Gastroesophageal sphincter (tissue), 4 donors: ENCODE results near the gene C1QTNF9B. TPM values are rescaled to one million over a fixed set of nuclear protein-coding genes. Genes with fewer than 3 reads are reported as not detected.

Experiments
- ATAC-seq: fragments of 150-250 bp; one replicate; pipeline ENCODE4 v1.9.1; 2016; ENCODE audit warnings: mild to moderate bottlenecking, moderate library complexity
- H3K27ac ChIP-seq, 4 donors: fragments of 200-600 bp; sonication (generic) in 3 of 4; 1 replicate in 3 of 4; 2 replicates in 1 of 4; pipeline ENCODE4 v1.5.1; 2016 to 2019
- H3K27me3 ChIP-seq: fragments of 200-600 bp; sonication (generic); one replicate; pipeline ENCODE4 v1.5.1; 2019
- H3K36me3 ChIP-seq, 2 donors: fragments of 200-600 bp; sonication (generic); one replicate each; pipeline ENCODE4 v1.5.1; 2019; ENCODE audit warnings: control low read depth in 1 of 2
- H3K4me1 ChIP-seq, 3 donors: fragments of 200-600 bp; sonication (generic); 1 replicate in 2 of 3; 2 replicates in 1 of 3; pipeline ENCODE4 v1.5.1; 2016 to 2019; ENCODE audit warnings: control low read depth in 2 of 3
- H3K4me3 ChIP-seq, 2 donors: fragments of 200-600 bp; sonication (generic); one replicate each; pipeline ENCODE4 v1.5.1; 2019; ENCODE audit warnings: mild to moderate bottlenecking in 1 of 2, moderate library complexity in 1 of 2
- H3K9me3 ChIP-seq, 3 donors: fragments of 200-600 bp; sonication (generic); one replicate each; pipeline ENCODE4 v1.5.1; 2017 to 2019; ENCODE audit warnings: control low read depth in 2 of 3
- EP300 ChIP-seq: sonication (generic); formaldehyde crosslinking; IDR thresholded peaks from one replicate; pipeline ENCODE4 v1.6.1; 2017; ENCODE audit warnings: antibody characterized with exemption, mild to moderate bottlenecking
- POLR2A ChIP-seq, 2 donors: fragments of 450-650 bp; IDR thresholded peaks; one replicate each; pipeline ENCODE4 v1.6.1; 2017; ENCODE audit warnings: antibody characterized with exemption in 2 of 2, mild to moderate bottlenecking in 2 of 2, moderate library complexity in 1 of 2
- POLR2AphosphoS5 ChIP-seq: sonication (generic); formaldehyde crosslinking; IDR thresholded peaks from one replicate; pipeline ENCODE4 v1.6.1; 2017; ENCODE audit warnings: antibody characterized with exemption
- WGBS, 2 donors: methylation state at CpG; one replicate each; pipeline ENCODE4 v1.1.5; 2018; ENCODE audit warnings: low coverage in 1 of 2; 5-methylcytosine and 5-hydroxymethylcytosine counted together
- total RNA-seq, 4 donors: library from RNA; depleted of rRNA; stranded (reverse); fragments of >200 nt; gene quantifications; one replicate each; pipeline ENCODE4 v1.1.0, GENCODE V29; 2016
- TF ChIP-seq, protein P1 (sequence below), 4 experiments: fragments of 200-600 bp in 2 of 4; fragments of 450-650 bp in 2 of 4; sonication (generic) in 1 of 4; IDR thresholded peaks; one replicate each; pipeline ENCODE4 v1.5.1; 2017 to 2019; ENCODE audit warnings: antibody characterized with exemption in 4 of 4, mild to moderate bottlenecking in 2 of 4, moderate library complexity in 2 of 4

Gene C1QTNF9B
- total RNA-seq, 4 donors from 2014 or later = 0.37 to 2.6 TPM; not detected in 2

DNA sequence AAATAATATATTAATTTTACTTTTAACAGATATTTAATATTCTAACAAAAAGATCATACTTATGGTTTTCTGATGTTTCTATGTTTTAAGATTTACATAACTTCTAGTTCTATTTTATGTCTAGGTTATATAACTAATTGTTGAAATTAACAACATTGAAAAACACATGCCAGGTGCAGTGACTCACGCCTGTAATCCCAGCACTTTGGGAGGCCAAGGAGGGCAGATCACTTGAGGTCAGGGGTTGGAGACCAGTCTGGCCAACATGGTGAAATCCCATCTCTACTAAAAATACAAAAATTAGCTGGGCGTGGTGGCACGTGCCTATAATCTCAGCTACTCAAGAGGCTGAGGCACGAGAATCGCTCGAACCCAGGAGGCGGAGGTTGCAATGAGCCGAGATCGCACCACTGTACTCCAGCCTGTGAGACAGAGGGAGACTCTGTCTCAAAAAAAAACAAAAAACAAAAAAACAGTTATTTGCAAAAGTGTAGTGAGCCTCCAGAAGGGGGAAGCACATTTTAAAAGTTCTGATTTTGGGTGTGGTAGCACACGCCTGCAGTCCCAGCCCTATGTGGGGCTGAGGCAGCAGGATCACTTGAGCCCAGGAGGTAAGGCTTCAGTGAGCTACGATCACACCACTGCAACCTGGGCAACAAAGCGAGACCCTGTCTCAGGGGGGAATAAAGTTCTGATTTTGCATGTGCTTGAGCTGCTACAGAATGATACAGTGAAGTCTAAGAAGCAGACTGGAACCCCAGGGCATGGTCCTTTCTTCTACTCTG, 26.8 kb downstream of the C1QTNF9B start:
- ATAC-seq = no peak
- no peak overlapping the region for H3K27ac ChIP-seq
- peaks cover 0 to 17% of the 10 kb centered on the region in 2 donors for H3K36me3 ChIP-seq
- H3K27me3 ChIP-seq = no peaks in the 10 kb centered on the region
- H3K9me3 ChIP-seq = no peaks in the 10 kb centered on the region
- no peak overlapping the region for H3K4me3 ChIP-seq
- 76 to 87% methylated on average over 5 to 12 of the region's 12 CpGs for WGBS, 2 donors
- TF ChIP-seq POLR2AphosphoS5 (no peak), EP300 (no peak), POLR2A (IDR thresholded peaks at IDR 0.05) (no peak)
- TF ChIP-seq, protein P1, sequence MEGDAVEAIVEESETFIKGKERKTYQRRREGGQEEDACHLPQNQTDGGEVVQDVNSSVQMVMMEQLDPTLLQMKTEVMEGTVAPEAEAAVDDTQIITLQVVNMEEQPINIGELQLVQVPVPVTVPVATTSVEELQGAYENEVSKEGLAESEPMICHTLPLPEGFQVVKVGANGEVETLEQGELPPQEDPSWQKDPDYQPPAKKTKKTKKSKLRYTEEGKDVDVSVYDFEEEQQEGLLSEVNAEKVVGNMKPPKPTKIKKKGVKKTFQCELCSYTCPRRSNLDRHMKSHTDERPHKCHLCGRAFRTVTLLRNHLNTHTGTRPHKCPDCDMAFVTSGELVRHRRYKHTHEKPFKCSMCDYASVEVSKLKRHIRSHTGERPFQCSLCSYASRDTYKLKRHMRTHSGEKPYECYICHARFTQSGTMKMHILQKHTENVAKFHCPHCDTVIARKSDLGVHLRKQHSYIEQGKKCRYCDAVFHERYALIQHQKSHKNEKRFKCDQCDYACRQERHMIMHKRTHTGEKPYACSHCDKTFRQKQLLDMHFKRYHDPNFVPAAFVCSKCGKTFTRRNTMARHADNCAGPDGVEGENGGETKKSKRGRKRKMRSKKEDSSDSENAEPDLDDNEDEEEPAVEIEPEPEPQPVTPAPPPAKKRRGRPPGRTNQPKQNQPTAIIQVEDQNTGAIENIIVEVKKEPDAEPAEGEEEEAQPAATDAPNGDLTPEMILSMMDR (IDR thresholded peaks at IDR 0.05) = no peak
- peaks cover 0 to 12% (median 0%) of the 10 kb centered on the region in 3 donors for H3K4me1 ChIP-seq

- no peak overlapping the region for H3K27ac ChIP-seq
- H3K4me3 ChIP-seq = no peak overlapping the region
- TF ChIP-seq POLR2AphosphoS5 (no peak), POLR2A (IDR thresholded peaks at IDR 0.05) (no peak), EP300 (no peak)
- TF ChIP-seq, protein P1 (IDR thresholded peaks at IDR 0.05) = no peak
- H3K4me1 ChIP-seq = peaks cover 0 to 12% (median 0%) of the 10 kb centered on the region in 3 donors
- no peaks in the 10 kb centered on the region for H3K9me3 ChIP-seq
- no peaks in the 10 kb centered on the region for H3K27me3 ChIP-seq
- WGBS, 2 donors = 81 to 84% methylated on average over 5 of the region's 5 CpGs
- no peak for ATAC-seq
- peaks cover 0 to 17% of the 10 kb centered on the region in 2 donors for H3K36me3 ChIP-seq
These were observed 28.8 kb downstream of the C1QTNF9B start for GRCh38 chr13:23868521-23868920.

- Histone ChIP-seq H3K4me3 (no peak overlapping the region), H3K9me3 (no peaks in the 10 kb centered on the region), H3K27ac (no peak overlapping the region), H3K36me3 (peaks cover 0 to 17% of the 10 kb centered on the region in 2 donors), H3K4me1 (peaks cover 0 to 23% (median 0%) of the 10 kb centered on the region in 3 donors), H3K27me3 (no peaks in the 10 kb centered on the region)
- 71 to 88% methylated on average over 6 to 7 of the region's 8 CpGs for WGBS, 2 donors
- ATAC-seq = no peak
- TF ChIP-seq POLR2AphosphoS5 = no peak
- TF ChIP-seq, protein P1 (IDR thresholded peaks at IDR 0.05) = no peak
- TF ChIP-seq EP300 = no peak
- no peak for TF ChIP-seq POLR2A (IDR thresholded peaks at IDR 0.05)
These were observed 30.2 kb downstream of the C1QTNF9B start for GRCh38 chr13:23867027-23867491.

DNA sequence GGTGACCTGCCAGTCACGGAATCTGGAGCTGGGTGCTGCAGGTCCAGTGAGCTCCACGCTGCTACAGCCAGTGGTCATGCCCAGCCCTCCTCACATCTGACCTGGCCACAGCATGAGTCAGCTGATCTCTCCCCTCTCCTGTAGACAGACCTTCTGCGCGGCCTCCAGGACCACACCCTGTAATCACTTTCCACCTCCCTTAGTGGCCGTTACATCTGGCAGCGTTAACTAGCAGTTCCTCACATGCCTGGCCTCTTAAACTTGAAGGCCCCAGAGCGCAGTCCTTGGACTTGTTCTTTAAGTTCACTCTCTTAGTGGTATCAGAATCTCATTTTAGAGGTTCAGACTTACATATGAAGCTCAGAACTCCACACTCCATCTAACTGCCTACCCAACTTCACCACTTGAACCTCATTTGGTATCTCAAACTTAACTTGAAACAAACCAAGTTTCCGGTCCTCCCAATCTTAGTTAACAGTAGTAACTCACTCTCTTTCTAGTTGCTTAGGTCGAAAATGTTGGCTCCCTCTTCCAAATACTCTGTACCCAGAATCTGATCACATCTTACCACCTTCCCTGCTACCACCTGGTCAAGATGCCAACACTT, 30.8 kb downstream of the C1QTNF9B start:
- no peak for TF ChIP-seq EP300
- TF ChIP-seq POLR2AphosphoS5 = no peak
- no peak for TF ChIP-seq POLR2A (IDR thresholded peaks at IDR 0.05)
- TF ChIP-seq, protein P1 (IDR thresholded peaks at IDR 0.05) = no peak
- peaks cover 0 to 22% (median 0%) of the 10 kb centered on the region in 3 donors for H3K4me1 ChIP-seq
- H3K36me3 ChIP-seq = peaks cover 0 to 21% of the 10 kb centered on the region in 2 donors
- 80 to 83% methylated on average over 6 to 8 of the region's 9 CpGs for WGBS, 2 donors
- no peak for ATAC-seq
- no peaks in the 10 kb centered on the region for H3K9me3 ChIP-seq
- no peak overlapping the region for H3K4me3 ChIP-seq
- H3K27me3 ChIP-seq = no peaks in the 10 kb centered on the region
- H3K27ac ChIP-seq = no peak overlapping the region
